NCI-H1048 (cell line): ENCODE data around the gene UGT1A6.
"Not testable (repeated sequence)": the region's sequence is repeated elsewhere in the genome, so short reads cannot be mapped to it uniquely, and the experiment has no call there.

Source experiments
- DNase-seq: peaks from one replicate; lab custom pipeline; 2025; lab: John Stamatoyannopoulos, UW

The UGT1A6 gene

DNA sequence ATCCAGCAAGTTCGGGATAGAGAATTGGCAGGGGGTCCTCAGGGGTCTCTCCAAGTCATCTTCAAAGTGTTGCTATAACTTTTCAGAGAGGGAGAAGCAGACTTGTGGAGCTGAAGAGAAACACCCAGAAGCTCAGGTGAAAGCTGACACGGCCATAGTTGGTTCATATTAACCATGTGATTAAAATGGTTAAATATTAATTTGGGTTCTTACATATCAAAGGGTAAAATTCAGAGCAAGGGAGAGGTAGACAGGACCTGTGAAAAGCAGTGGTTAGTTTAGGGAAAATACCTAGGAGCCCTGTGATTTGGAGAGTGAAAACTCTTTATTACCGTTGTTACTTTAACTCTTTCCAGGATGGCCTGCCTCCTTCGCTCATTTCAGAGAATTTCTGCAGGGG, at the start of gene UGT1A6:
Gene UGT1A6, plus strand, starts transcription at position 243 of the 400 bp plus-strand sequence. Its CDS starts 115 bp downstream, at position 358.
- no peak for DNase-seq

- no peak for DNase-seq
Observed at GRCh38 chr2:233643128-233643527, 49.6 kb upstream of the UGT1A6 start.

DNA sequence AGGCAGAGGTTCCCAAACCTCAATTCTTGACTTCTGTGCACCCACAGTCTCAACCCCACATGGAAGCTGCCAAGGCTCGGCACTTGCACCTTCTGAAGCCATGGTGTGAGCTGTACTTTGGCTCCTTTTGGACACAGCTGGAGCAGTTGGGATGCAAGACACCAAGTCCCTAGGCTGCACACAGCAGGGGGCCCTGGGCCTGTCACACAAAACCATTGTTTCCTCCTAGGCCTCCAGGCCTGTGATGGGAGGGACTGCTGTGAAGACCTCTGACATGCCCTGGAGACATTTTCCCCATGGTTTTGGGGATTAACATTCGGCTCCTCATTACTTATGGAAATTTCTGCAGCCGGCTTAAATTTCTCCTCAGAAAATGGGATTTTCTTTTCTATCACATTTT, 46.7 kb upstream of the UGT1A6 start:
- DNase-seq: not testable (repeated sequence)

DNA sequence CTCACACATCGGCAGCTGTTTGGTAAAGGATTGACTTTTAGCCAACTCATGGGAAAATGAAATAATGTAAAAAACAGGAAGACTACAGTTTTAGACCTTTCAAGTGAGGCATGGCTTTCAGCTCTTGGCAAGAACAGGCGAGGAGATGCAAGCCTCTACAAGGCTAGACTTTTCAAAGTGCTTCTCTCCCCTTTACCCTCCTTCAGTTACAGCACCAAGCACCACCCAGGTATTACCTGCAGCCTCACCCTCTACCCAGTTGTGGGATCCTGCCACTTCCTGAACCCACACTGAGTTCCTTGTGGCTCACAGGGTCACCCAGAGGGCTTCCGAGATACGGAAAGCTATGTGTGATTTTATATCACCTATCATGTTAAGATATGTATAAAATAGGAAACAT, 41.7 kb upstream of the UGT1A6 start:
- no peak for DNase-seq

DNA sequence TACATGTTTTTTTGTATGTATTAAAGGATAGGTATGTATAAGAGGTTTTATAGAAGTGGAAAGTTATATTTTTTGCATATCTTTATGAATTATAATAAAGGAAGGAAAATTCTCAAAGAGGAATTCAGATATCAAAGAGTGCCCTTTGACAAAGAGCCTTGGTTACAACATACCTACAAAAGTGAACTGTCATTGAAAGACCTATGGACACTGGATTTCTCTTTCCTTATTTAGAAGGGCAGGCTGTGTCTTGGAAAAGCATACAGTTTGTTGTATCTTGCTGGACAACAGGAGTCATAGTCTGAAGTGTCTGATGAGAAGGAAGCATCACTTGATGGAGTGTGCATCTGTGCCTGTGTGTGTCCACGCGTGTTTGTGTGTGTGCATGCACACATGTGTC, 41.3 kb upstream of the UGT1A6 start:
- DNase-seq: no peak

- no peak for DNase-seq
Observed at GRCh38 chr2:233654501-233654900, 38.2 kb upstream of the UGT1A6 start.

DNA sequence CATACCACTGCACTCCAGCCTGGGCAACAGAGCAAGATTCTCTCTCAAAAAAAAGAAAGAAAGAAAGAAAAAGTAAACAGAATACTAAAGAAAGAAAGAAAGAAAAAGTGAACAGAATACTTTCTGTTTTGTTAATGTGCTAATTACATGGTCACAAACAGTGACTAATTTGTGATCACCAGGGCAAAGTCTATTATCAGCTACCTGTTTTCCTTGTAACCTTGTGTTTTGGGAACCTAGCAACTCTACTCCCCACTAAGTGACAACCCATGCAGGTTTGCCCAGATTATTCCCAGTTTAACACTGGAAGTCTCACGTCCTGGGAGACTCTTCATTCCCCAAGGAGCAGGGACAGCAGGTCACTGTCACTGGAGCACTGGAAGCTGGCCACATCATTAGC, 37.6 kb upstream of the UGT1A6 start:
- no peak for DNase-seq

DNA sequence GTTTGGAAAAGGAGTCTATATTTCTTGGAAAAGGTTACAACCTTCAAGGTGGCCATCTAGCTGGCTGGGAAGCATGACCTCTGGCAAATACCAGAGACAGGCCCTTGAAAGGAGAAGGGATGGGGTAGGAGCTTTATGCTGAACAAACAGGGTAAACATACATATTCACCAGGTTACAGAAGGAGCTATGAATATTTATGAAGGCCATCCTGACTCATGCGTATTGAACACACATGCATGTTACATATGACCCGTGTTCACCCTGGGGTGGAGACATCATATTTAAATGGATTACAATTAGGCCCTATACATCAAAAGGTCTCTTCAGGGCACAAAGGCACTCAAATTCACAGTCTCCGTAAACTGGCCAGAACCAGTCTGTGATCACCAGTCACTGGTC, 36.7 kb upstream of the UGT1A6 start:
- not testable (repeated sequence) for DNase-seq

- no peak for DNase-seq
Observed at GRCh38 chr2:233656443-233656842, 36.2 kb upstream of the UGT1A6 start.

- no peak for DNase-seq
Observed at GRCh38 chr2:233658610-233659009, 34.1 kb upstream of the UGT1A6 start.

DNA sequence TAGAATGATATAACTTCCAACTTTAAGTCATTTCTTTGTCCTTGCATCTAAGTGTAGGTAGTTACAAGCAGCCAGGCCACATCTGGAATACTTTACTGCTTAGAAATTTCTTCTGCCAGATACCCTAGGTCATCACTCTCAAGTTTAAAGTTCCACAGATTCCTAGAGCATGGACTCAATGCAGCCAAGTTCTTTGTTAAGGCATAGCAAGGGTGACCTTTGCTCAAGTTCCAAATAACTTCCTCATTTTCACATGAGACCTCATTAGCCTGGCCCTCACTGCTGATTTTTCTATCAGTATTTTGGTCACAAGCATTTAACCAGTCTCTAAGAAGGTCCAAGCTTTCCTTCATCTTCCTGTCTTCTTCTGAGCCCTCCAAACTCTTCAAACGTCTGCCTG, 28.8 kb upstream of the UGT1A6 start:
- DNase-seq: no peak

GRCh38 chr2:233668605-233669260, 24.0 kb upstream of the UGT1A6 start:
- no peak for DNase-seq

DNA sequence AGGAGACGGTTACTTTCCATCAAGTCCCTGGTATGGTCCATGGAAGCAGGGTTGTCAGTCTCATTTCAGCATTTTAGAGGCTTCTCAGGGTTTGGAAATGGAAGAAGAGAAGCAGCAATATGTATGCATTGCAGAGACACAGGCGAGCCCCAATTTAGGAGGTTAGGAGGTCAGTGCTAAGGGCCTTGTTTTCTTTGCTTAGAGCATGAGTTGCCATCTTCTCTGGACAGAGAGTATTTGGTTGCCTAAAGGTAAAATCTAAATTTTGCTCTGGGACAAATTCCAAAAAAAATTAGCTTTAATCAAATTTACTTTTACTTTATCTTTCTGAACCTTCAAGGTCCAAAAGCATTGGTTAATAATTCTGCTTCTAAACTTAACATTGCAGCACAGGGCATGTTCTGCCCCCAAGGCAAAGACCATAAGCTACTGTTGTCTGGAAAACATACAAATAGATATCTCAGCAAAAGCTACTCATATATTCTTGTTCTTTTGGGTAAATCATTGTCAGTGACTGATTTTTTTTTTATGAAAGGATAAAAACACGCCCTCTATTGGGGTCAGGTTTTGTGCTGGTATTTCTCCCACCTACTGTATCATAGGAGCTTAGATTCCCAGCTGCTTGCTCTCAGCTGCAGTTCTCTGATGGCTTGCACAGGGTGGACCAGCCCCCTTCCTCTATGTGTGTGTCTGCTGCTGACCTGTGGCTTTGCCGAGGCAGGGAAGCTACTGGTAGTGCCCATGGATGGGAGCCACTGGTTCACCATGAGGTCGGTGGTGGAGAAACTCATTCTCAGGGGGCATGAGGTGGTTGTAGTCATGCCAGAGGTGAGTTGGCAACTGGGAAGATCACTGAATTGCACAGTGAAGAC, 21.2 kb upstream of the UGT1A6 start, which contains the start of gene UGT1A9:
Gene UGT1A9, plus strand, starts transcription at position 609 of the 872 bp plus-strand sequence. Its CDS starts 37 bp downstream, at position 646.
- DNase-seq: no peak

DNA sequence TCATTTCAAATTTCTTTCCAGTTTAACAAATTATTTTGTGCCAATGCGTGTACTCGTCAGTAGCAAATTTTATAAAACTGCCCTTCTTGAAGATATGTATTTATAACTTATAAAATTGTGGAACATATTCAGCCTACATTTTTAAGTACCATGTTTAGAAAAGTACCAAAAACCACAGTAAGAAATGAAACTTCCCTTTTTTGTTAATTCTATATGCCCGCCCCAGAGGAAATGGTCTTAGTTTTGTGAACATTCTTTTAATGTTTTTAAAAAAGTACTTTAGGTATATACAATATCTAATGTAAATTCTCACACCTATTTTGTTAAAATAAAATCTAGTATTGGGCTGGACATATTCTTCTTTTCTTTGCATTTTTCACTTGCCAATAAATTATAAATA, 19.8 kb upstream of the UGT1A6 start:
- no peak for DNase-seq

GRCh38 chr2:233673896-233674295, 18.8 kb upstream of the UGT1A6 start:
- no peak for DNase-seq

DNA sequence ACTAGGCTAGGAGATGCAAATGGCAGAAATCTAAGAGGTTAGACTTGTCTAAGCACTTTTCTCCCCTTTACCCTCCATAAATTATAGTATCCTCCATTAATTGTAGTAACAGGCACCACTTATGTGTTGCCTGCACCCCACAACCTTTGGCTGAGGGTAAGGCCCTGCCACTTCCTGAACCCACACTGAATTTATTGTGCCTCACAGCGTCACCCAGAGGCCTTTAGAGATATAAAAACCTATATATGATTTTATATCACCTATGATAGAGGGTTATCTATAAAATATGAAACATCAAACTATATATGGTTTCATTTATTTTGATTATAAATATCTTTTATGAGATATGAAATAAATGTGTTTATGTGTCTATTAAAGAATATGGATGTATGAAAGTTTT, 18.4 kb upstream of the UGT1A6 start:
- no peak for DNase-seq

- DNase-seq: no peak
Observed at GRCh38 chr2:233674995-233675394, 17.7 kb upstream of the UGT1A6 start.

- no peak for DNase-seq
Observed at GRCh38 chr2:233676046-233676445, 16.6 kb upstream of the UGT1A6 start.

DNA sequence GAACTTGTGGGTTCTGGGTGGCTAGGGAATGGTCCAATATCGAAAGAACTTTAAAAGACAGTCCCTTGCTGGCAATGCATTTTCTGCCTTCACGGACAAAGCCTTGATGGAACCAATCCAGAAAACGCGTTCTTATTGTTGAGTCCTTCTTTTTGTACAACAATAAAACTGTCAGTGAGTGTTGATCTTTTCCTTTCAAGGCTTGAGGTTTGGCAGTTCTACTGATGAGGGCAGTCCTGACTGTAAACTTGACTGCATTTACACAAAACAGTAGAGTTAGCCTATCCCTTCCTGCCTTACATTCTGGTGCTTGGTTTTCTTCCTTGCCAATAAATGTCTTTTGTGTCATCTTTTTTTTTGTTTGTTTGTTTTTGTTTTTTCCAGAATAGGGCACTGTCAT, 13.5 kb upstream of the UGT1A6 start:
- no peak for DNase-seq

- DNase-seq: no peak
Observed at GRCh38 chr2:233680361-233681045, 12.2 kb upstream of the UGT1A6 start.

DNA sequence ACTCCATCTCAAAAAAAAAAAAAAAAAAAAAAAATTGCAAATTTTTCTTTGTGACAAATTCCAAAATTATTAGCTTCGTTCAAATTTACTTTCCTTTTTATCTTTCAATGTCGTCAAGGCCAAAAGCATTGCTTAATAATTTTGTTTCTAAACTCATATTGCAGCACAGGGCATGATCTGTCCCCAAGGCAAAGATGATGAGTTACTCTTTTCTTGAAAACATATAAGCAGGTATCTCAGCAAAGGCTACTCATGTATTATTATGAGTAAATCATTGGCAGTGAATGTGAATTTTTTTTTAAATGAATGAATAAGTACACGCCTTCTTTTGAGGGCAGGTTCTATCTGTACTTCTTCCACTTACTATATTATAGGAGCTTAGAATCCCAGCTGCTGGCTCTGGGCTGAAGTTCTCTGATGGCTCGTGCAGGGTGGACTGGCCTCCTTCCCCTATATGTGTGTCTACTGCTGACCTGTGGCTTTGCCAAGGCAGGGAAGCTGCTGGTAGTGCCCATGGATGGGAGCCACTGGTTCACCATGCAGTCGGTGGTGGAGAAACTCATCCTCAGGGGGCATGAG, 11.1 kb upstream of the UGT1A6 start, which contains the start of gene UGT1A7:
Gene UGT1A7, plus strand, starts transcription at position 381 of the 579 bp plus-strand sequence. Its CDS starts 37 bp downstream, at position 418.
- DNase-seq: no peak

DNA sequence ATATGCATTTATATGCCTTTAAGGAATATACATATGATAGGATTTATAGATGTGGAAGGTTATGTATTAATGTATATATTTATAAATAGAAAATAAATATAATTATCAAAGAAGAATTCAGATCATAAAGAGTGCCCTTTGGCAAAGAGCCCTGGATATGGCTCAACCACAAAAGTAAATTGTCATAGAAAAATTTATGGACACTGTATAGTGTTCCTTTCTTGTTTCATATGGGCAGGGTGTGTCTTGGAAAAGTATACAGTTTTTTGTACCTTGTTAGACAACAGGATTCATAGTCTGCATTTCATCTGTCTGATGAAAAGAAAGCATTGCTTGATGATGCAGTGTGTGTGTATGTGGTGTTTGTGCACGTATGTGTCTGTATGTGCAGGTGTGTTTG, 8.1 kb upstream of the UGT1A6 start:
- DNase-seq: no peak
